Esophagus muscularis mucosa (tissue), 4 donors: Measurements from ENCODE around the gene ZNF804A. TPM values are rescaled to one million over a fixed set of nuclear protein-coding genes. Genes with fewer than 3 reads are reported as not detected.
A peak's percentile ranks its signal among the peaks of the same experiment; 100 is the strongest.

Experiments
- DNase-seq: peaks from one replicate; pipeline ENCODE4 v3.0.0-alpha.2; 2017; ENCODE audit errors: extremely low spot score
- H3K27ac ChIP-seq, 4 donors: fragments of 200-600 bp; sonication (generic); replicated peaks in 1 of 4; 1 replicate in 3 of 4; 2 replicates in 1 of 4; pipeline ENCODE4 v1.5.1; 2016 to 2019; ENCODE audit warnings: mild to moderate bottlenecking in 1 of 4
- H3K27me3 ChIP-seq, 4 donors: fragments of 200-600 bp; sonication (generic); one replicate each; pipeline versions ENCODE4 v1.5.1 to v1.6.0; 2016 to 2019
- H3K36me3 ChIP-seq, 4 donors: fragments of 200-600 bp; sonication (generic); one replicate each; pipeline ENCODE4 v1.5.1; 2016 to 2019
- H3K4me1 ChIP-seq, 4 donors: fragments of 200-600 bp; sonication (generic); one replicate each; pipeline ENCODE4 v1.5.1; 2016 to 2019
- H3K4me3 ChIP-seq, 4 donors: fragments of 200-600 bp; sonication (generic); 1 replicate in 2 of 4; 2 replicates in 2 of 4; pipeline ENCODE4 v1.5.1; 2016 to 2019; ENCODE audit warnings: mild to moderate bottlenecking in 4 of 4, moderate library complexity in 1 of 4
- H3K9me3 ChIP-seq, 4 donors: fragments of 200-600 bp; sonication (generic); 1 replicate in 3 of 4; 2 replicates in 1 of 4; pipeline ENCODE4 v1.5.1; 2016 to 2019
- EP300 ChIP-seq: sonication (generic); formaldehyde crosslinking; IDR thresholded peaks from one replicate; pipeline ENCODE4 v1.6.1; 2017; ENCODE audit warnings: antibody characterized with exemption
- POLR2A ChIP-seq: fragments of 450-650 bp; IDR thresholded peaks from one replicate; pipeline ENCODE4 v1.6.1; 2017; ENCODE audit warnings: antibody characterized with exemption, moderate library complexity, mild to moderate bottlenecking, low read depth
- POLR2AphosphoS5 ChIP-seq, 2 donors: sonication (generic); formaldehyde crosslinking; IDR thresholded peaks; one replicate each; pipeline ENCODE4 v1.6.1; 2017; ENCODE audit warnings: antibody characterized with exemption in 2 of 2
- WGBS: methylation state at CpG from one replicate; pipeline ENCODE4 v1.1.5; 2018; 5-methylcytosine and 5-hydroxymethylcytosine counted together
- intact Hi-C: fragments of 100-400 bp; cut with DNase I; formaldehyde crosslinking; loops from one replicate; pipeline ENCODE4 v1.15.1; 2023
- total RNA-seq, 4 donors: library from RNA; depleted of rRNA; stranded (reverse); fragments of >200 nt; gene quantifications; one replicate each; pipeline versions ENCODE4 v1.1.0 to v1.2.1, GENCODE V29; 2016
- TF ChIP-seq, protein P1 (sequence below), 3 experiments: fragments of 200-600 bp in 2 of 3; fragments of 450-650 bp in 1 of 3; sonication (generic) in 2 of 3; IDR thresholded peaks; one replicate each; pipeline ENCODE4 v1.5.1; 2017 to 2019; ENCODE audit warnings: antibody characterized with exemption in 3 of 3, mild to moderate bottlenecking in 2 of 3, moderate library complexity in 1 of 3

Gene ZNF804A
- under 1 TPM in 1 of 4 donors, not detected in 3; 0.33 TPM for total RNA-seq

DNA sequence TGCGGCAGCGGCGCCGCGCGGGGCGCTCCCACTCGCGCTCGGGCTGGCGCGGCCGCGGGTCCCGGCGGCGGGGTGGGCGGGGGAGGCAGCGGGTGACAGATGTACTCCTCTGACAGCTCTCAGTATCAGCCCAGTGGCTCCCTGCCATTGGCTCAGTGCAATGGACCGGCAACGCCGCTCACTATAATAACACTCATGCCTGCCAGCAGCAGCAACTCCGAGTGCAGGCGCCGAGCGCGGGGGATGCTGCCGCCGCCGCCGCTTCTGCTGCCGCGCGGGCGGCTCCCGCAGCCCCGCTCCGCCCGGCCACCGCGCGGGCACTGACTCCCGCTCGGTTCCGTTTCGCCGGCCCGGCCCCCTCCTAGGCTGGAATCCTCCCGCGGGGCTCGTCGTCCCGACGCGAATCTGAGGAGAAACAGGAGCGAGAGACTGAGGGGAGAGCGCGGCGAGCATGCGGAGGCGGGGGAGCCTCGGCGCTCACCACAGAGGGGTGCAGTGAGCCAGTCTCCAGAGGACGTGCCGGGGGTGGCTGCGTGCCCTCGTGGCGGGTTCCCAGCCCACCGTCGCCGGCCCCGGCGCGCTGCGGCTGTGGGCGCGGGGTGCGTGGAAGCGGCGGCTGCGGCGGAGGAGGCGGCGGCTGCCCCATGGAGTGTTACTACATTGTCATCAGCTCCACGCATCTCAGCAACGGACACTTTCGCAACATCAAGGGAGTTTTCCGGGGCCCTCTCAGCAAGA lies at the start of gene ZNF804A:
TSS of gene ZNF804A (plus strand) at position 214 of the 738 bp plus-strand sequence. CDS start at position 645, 431 bp downstream.
- intact Hi-C loops, result no loop called here
- Histone ChIP-seq H3K27me3 (peaks cover 0 to 51% (median 9%) of the 10 kb centered on the region in 4 donors), H3K4me1 (peaks cover 8 to 27% (median 16%) of the 10 kb centered on the region in 4 donors), H3K9me3 (no peaks in the 10 kb centered on the region), H3K27ac (peak within 1 kb of the TSS in 2 of 4 donors; percentile 53 to 56), H3K4me3 (peak within 1 kb of the TSS; percentile 58 to 71 (median 64)), H3K36me3 (no peaks in the 10 kb centered on the region)
- no peak for DNase-seq
- 2% methylated on average over 32 of the region's 88 CpGs for WGBS
- no peak for TF ChIP-seq POLR2A
- TF ChIP-seq EP300, result no peak
- no peak for TF ChIP-seq POLR2AphosphoS5 (IDR thresholded peaks at IDR 0.05)
- TF ChIP-seq, protein P1, sequence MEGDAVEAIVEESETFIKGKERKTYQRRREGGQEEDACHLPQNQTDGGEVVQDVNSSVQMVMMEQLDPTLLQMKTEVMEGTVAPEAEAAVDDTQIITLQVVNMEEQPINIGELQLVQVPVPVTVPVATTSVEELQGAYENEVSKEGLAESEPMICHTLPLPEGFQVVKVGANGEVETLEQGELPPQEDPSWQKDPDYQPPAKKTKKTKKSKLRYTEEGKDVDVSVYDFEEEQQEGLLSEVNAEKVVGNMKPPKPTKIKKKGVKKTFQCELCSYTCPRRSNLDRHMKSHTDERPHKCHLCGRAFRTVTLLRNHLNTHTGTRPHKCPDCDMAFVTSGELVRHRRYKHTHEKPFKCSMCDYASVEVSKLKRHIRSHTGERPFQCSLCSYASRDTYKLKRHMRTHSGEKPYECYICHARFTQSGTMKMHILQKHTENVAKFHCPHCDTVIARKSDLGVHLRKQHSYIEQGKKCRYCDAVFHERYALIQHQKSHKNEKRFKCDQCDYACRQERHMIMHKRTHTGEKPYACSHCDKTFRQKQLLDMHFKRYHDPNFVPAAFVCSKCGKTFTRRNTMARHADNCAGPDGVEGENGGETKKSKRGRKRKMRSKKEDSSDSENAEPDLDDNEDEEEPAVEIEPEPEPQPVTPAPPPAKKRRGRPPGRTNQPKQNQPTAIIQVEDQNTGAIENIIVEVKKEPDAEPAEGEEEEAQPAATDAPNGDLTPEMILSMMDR (IDR thresholded peaks at IDR 0.05), result no peak

DNA sequence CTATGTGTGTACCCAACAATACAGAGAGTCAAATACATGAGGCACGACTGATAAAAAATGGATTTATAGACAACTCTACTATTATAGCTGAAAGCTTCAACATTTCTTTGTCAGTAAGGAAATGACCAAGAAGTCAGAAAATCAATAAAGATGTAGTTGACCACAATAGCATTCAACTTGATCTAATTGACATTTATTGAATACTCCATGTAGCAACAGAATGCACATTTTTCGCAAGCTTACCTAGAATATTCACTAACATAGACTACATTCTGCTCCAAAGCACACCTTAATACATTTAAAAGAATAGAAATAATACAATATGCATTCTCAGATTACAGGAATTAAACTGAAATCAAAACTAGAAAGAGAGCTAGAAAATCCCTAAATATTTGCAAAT lies 49.2 kb upstream of the ZNF804A start:
- H3K27me3 ChIP-seq, result no peaks in the 10 kb centered on the region
- DNase-seq, result no peak
- TF ChIP-seq, protein P1 (IDR thresholded peaks at IDR 0.05), result no peak
- TF ChIP-seq EP300 (no peak), POLR2A (no peak), POLR2AphosphoS5 (IDR thresholded peaks at IDR 0.05) (no peak)
- H3K27ac ChIP-seq, result no peak overlapping the region
- 89% methylated on average over 2 of the region's 2 CpGs for WGBS
- H3K9me3 ChIP-seq, result no peaks in the 10 kb centered on the region
- H3K4me1 ChIP-seq, result no peaks in the 10 kb centered on the region
- no peak overlapping the region for H3K4me3 ChIP-seq
- intact Hi-C loops, result no loop called here
- H3K36me3 ChIP-seq, result no peaks in the 10 kb centered on the region

DNA sequence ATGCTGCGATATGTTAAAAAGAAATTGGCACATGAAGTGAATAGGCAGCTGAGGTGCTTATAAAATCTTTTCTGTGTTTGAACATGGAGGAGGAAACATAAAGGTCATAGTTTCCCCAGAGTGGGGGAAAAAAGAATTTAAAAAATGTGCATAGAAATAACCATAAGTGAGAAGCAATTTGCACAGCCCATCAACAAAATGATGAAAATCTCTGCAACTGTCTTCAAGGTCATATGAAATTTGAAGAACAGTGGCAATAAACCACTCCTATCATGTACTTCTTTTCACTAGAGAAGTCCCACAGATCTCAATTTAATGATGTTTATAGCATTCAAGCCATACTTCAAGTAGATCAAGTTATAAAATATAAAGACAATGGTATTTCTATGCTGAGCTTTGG lies 46.7 kb upstream of the ZNF804A start:
- WGBS, result 90% methylated on average over 1 of the region's 1 CpG
- Histone ChIP-seq H3K9me3 (no peaks in the 10 kb centered on the region), H3K36me3 (no peaks in the 10 kb centered on the region), H3K4me3 (no peak overlapping the region), H3K27ac (no peak overlapping the region), H3K27me3 (no peaks in the 10 kb centered on the region), H3K4me1 (no peaks in the 10 kb centered on the region)
- no peak for DNase-seq
- TF ChIP-seq POLR2AphosphoS5 (IDR thresholded peaks at IDR 0.05) (no peak), POLR2A (no peak), EP300 (no peak)
- TF ChIP-seq, protein P1 (IDR thresholded peaks at IDR 0.05), result no peak
- intact Hi-C loops, result no loop called here

DNA sequence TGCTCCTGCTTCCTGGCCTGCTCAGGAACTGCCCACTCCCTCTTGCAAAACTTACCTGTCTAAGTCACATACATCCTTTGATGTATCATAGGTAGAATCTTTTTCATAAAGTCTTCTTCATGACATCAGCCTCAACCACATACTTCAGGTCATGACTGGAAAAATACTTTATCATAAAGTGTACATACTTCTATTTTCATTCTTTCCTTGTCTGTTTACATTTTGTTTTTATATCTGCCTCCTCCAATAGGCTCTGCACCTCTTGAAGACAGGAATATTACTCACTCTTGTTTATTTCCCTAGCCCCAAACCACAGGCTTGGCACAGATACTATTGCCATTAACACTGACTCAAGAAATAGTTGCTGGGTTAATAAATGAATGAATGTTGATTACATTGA lies 43.6 kb upstream of the ZNF804A start:
- TF ChIP-seq, protein P1 (IDR thresholded peaks at IDR 0.05), result no peak
- no peak for TF ChIP-seq EP300
- no peak for TF ChIP-seq POLR2A
- TF ChIP-seq POLR2AphosphoS5 (IDR thresholded peaks at IDR 0.05), result no peak
- no peaks in the 10 kb centered on the region for H3K36me3 ChIP-seq
- H3K9me3 ChIP-seq, result no peaks in the 10 kb centered on the region
- no peak for DNase-seq
- no peak overlapping the region for H3K4me3 ChIP-seq
- H3K27ac ChIP-seq, result no peak overlapping the region
- no peaks in the 10 kb centered on the region for H3K4me1 ChIP-seq
- intact Hi-C loops, result no loop called here
- H3K27me3 ChIP-seq, result no peaks in the 10 kb centered on the region
